NCI-H1105 treated with DMSO at 0.1 percent for 48 hours (cell line): ENCODE results near the gene FAF1.
A peak's percentile ranks its signal among the peaks of the same experiment; 100 is the strongest.

ENCODE experiments used
- DNase-seq: peaks from one replicate; lab custom pipeline; 2025; lab: John Stamatoyannopoulos, UW

FAF1 gene

GRCh38 chr1:50978144-50978851 lies 18.2 kb upstream of the FAF1 start:
- peak; percentile 83 for DNase-seq

GRCh38 chr1:50977575-50978143 lies 17.6 kb upstream of the FAF1 start:
- DNase-seq: peak; percentile 69

GRCh38 chr1:50976890-50977574 lies 17.0 kb upstream of the FAF1 start:
- peak; percentile 86 for DNase-seq

GRCh38 chr1:50976111-50976889 lies 16.2 kb upstream of the FAF1 start:
- DNase-seq: peak; percentile 90

- DNase-seq: peak; percentile 71
Observed at GRCh38 chr1:50975436-50975835, 15.4 kb upstream of the FAF1 start.

- peak; percentile 38 for DNase-seq
Observed at GRCh38 chr1:50974618-50974935, 14.5 kb upstream of the FAF1 start.

GRCh38 chr1:50973875-50974617 lies 14.0 kb upstream of the FAF1 start:
- DNase-seq: peak; percentile 61

- DNase-seq: no peak
Observed at GRCh38 chr1:50973255-50973654, 13.2 kb upstream of the FAF1 start.

- DNase-seq: peak; percentile 64
Observed at GRCh38 chr1:50972766-50973165, 12.7 kb upstream of the FAF1 start.

GRCh38 chr1:50971748-50972305 lies 11.8 kb upstream of the FAF1 start:
- peak; percentile 54 for DNase-seq

- DNase-seq: peak; percentile 76
Observed at GRCh38 chr1:50970931-50971582, 11.0 kb upstream of the FAF1 start.

- DNase-seq: peak; percentile 67
Observed at GRCh38 chr1:50970509-50970887, 10.4 kb upstream of the FAF1 start.

- DNase-seq: peak; percentile 97
Observed at GRCh38 chr1:50969611-50970508, 9.8 kb upstream of the FAF1 start, which contains the start of gene CDKN2C. Gene CDKN2C (plus strand): TSS chr1:50970245. CDS start chr1:50970369, 124 bp downstream.

GRCh38 chr1:50968821-50969610 lies 8.9 kb upstream of the FAF1 start:
- DNase-seq: peak; percentile 26

- peak; percentile 95 for DNase-seq
Observed at GRCh38 chr1:50968158-50968820, 8.2 kb upstream of the FAF1 start.

- DNase-seq: peak; percentile 60
Observed at GRCh38 chr1:50967416-50968157, 7.5 kb upstream of the FAF1 start.

GRCh38 chr1:50966991-50967390 lies 6.9 kb upstream of the FAF1 start:
- peak; percentile 42 for DNase-seq

GRCh38 chr1:50964863-50965262 lies 4.8 kb upstream of the FAF1 start:
- no peak for DNase-seq
